GM18505 (cell line): ENCODE measurements around the gene TBC1D7.
A peak's percentile ranks its signal among the peaks of the same experiment; 100 is the strongest.

Source experiments
- ATAC-seq: cut with Tn5 transposase; IDR thresholded peaks from one replicate; pipeline ENCODE4 v1.9.1; 2021; ENCODE audit not compliant: unreplicated experiment
- POLR2A ChIP-seq: IDR thresholded peaks from 4 replicates; pipeline ENCODE4 v1.6.1; 2011; ENCODE audit warnings: borderline replicate concordance; ENCODE audit not compliant: insufficient read depth, insufficient read length; ENCODE audit errors: extremely low read depth

The TBC1D7 gene

DNA sequence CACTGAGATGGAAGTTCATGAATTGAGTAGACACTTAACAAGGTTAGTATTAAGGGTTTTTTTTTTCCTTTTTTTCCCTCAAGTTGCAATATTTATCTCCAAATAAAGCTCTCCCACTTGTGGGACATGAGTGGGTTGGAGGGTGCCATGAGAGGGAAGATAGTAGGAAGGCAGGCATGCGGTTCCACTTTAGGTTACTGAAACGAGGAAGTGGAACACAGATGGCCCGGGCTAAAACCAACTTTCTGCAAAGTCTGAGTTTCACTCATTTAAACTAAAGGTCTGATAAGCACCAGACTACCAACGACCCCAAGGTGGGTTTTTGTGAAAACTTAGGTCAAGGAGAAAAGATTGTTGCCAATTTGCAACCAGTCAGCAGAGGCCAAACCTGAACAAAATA lies 42.2 kb downstream of the TBC1D7 start:
- TF ChIP-seq POLR2A = no peak
- ATAC-seq = no peak

DNA sequence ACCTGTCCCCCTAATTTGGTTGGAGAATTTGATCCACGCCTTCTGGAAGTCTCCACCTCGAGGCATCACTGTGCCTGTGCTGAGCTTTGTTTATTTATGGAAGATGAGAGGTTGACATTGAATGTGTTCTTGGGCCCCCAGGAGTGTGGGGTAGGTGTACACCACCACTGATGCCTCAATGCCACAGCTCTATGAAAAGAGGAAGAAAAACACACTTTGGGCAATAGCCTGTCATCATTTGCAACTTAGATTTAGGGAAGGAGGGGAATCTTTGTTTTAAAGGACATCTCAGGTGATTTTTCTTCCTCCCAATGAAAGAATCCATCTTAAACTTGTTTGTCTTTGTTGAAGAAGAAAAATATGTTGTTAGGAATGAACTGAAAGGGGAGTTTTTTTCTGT lies 42.6 kb downstream of the TBC1D7 start:
- TF ChIP-seq POLR2A = no peak
- no peak for ATAC-seq

DNA sequence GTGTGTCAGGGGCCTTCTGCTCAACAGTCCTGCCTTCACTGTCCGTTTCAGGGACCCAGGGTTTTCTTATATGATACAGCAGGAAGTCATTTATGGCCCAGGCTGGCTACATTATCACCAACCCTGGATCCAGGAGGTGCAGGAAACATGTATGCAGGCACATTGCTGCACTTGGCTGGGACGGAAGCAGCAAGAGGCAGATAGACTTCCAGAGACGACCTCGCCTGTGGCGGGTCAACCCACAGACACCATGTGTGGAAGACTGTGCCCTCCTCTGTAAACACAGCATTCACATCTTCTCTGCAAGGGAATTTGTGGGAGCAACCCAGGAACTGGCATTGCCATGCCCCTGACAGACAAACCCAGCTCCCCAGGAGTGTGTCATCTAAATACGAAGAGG lies 43.7 kb downstream of the TBC1D7 start:
- TF ChIP-seq POLR2A = no peak

DNA sequence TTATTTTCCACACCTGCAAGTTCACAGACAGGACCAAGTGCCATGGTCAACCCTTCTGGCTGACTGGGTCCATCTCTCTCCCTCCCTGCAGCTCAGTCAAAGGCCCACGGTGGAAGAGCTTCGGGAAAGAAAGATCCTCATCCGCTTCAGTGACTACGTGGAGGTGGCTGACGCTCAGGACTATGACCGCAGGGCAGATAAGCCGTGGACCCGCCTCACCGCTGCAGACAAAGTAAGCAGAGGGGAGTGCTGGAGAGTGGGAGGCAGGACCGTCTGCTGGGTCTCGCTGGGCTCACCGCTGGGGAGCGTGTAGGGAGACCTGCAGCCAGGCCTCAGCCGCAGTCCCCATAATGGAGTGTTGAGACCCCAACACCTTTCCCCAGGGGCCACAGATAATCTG lies 45.0 kb downstream of the TBC1D7 start:
- no peak for TF ChIP-seq POLR2A
- ATAC-seq = no peak

More for the DNA sequence above, 43.7 kb downstream of the TBC1D7 start:
- no peak for ATAC-seq

DNA sequence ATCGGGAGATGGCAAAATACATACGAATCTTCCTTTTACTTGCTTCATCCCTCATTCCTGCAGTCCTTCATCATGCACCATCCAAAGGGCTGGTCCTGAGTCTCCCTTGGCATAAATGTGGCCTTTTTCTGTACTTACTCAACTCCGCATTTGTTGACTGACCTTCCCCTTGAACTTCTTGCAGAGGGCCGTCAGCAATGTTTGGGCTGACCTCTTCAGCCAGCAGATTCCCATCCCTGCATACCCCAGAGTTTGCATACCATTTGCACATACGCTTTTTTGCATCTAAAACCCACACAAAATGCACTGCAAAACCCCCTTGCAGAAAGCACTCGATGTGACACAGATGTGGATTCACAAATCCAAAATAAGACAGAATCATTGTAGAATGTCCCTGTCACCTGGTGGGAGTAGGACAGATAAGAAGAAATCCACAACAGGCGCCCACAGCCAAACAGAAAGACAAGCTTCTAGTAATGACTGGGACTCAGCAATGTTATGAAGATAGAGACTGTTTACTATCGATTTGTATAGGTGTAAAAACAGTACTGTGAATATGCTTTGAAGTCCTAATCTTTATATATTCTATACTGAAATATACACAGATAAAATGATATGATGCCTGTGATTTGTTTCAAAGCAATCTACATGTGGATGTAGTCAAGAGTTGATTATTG lies 45.8 kb downstream of the TBC1D7 start:
- ATAC-seq = no peak
- TF ChIP-seq POLR2A = no peak

DNA sequence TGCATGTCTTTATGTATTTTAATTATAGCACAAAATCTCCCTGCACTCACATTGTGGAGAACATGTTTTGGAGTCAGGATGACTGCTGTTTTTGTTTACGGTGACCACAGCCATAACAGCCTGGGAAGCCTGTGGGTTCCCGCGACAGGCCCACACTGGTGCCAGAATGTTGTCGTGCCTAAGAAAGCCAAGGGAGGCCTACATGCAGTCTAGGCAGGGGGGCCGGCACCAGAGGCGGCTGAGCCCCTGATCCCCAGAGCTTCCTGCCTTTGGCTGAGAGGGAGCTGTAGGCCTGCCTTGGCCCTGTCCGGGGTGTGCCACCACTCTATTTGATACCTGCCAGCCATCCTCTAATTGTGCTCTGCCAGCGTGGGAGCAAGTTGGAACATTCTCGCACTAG lies 46.7 kb downstream of the TBC1D7 start:
- TF ChIP-seq POLR2A = no peak
- no peak for ATAC-seq

DNA sequence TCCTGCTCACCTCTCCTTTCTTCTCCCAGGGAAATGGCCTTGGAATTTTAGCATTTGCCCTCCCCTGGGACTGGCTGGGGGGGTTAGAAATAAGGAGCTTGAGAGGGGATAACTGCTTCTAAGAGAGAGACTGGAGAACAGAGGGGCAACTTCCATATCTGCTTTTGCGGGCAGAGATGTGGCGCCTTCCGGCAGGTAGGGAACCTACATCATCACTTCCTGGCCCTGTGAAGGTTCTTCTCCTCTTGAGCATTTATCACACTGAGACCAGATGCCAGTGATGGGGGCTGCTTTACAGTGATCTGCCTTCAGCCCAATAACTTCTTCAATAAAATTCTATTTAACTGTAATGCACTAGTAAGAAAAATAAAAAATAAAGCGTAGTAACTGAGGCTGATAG lies 48.1 kb downstream of the TBC1D7 start:
- no peak for ATAC-seq
- TF ChIP-seq POLR2A = no peak

DNA sequence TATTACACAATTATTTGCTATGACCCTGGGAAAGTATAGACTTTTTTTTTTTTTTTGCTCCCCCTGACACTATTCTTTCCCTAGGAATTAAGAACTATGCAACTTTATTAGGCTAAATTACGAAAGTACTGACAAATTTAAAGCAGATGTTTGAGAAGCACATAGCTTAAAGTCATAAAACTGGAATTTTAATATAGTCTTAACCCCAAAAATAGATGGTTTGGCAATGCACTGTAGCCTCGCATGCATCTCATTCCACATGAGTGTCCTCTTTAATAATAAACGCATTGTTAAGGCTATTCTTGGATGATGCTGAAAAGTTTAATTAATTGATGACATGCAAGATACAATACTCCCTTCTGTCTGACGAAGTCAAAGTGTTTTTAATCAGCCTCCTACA lies 49.3 kb downstream of the TBC1D7 start:
- no peak for TF ChIP-seq POLR2A
- ATAC-seq = no peak

DNA sequence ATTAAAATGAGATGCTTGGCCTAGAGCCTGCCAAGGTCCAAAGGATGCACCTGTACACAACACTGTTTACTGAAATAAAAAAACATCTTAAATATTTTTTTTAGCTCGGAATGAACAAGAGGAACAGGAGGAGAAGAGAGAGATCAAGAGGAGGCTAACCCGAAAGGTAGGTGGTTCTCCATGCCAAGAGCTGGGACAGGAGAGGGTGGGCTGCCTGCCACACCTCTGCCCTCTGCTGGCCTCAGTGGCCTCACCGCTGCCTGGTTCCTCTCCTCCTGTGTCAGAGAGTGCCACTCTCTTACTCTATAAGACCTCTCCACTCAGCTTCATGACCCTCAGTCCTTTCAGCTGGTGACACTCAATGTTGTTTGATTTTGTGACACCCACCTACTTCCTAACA lies 50.2 kb downstream of the TBC1D7 start:
- no peak for TF ChIP-seq POLR2A
- ATAC-seq = no peak

DNA sequence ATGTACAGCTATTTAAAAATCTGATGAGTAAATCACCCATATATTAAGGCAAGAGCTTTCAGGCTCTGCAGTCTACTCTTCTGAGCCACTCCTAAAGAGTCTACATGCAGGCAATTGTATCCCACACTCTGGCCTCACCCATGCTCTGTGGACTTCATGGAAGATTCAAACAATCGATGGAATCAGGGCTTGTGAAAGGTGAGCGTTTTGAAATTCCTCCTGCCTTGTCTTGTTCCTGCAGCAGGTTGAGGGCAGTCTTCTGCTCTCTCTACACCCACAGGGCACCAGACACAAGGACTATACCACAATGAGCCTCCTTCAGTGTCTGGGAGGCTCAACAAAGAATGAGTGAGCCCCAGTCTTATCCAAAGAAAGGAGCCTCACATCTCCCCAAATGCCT lies 51.1 kb downstream of the TBC1D7 start:
- TF ChIP-seq POLR2A = no peak
- no peak for ATAC-seq

DNA sequence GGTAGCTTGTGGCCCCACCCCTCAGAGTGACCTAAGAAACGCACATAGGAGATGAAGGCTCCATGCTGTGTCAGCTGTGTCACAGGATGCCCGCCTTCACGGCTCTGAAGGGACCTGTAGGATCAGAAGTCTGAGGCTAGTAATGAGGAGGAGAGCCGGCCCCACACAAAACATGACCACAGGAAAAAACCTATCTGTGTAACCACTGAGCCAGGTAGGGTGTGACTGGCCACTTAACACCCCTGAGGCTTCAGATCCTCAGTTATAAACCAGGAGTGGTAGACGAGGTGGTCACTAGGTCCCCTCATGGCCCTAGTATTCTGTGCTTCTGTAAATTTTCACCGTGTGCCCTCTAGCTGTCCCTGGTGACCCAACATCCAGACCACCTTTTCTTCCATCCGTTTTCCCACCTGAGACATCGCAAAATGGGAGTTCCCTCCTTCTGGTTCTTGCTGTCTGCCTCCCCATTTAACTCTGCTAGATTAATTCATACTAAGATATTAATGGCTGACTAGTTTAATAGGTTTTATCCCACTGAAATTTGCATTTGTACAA lies 52.8 kb downstream of the TBC1D7 start:
- ATAC-seq = no peak
- no peak for TF ChIP-seq POLR2A

DNA sequence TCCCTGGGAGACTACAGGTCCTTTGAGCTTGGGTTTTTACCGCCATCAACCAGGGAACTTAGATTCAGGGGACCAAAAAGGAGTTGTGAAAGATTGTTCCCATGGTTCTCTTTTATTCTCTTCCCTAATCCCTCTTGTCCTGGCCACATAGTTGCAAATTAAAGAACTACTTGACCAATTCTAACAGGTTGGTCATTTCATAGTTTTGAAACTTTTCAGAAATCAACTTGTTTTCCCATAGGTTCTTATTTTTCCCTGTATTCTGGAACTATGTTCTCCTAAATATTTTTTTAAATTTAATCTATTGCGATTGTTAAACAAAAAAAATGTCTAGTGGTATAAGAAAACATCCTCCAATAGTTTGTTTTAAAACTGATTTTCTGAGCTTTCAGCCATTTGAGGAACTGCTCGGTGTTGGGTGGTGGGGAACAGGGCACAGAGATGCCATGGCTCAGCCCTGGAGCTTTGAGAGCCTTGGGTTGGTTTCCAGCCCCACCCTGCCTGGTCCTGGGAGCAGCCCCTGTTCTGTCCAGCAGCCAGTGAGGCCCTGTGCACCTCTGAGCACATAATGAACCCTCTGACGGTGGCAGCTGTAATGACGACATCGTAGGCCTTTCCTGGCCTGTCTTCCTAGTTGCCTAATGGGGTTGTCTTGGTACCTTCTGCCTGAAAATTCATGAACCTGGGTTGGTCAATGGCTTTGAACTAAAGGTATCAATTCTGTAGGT lies 53.5 kb downstream of the TBC1D7 start:
- TF ChIP-seq POLR2A = no peak
- ATAC-seq = no peak

DNA sequence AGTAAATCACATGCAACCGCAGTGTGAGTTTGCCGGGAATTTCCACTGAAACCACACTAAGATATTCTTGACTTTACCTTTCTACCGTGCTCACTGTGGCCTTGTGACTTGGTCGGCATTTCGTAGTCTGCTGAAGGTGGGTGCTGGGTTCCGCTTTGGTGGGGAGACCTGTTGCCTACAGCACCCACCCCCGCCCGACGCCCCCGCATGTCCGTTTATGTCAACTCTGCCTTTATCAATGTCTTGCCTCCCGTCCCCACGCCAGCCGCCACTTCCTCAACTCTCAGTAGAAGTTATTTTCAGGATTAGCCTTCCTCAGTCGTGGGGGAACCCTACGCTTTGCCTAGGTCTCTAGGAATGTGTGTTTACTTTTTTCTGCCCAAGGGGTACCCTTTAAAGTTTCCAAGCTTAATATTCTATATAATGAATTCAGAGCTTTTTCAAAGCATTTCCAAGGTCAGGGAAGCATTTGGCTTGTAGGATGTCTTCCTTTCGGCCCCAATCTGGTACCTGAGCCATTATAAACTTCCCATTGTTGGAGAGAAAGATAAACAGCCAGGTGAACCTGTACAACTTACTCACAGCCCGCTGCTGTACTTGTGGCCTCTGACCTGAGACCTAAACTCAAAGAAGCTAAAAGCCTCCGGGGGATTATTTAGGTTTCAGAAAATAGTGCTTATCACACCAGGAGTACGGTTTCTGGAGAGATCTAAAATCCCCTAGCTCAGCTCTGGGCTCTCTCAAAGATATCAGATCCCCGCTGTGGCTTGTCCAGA lies 54.2 kb downstream of the TBC1D7 start:
- TF ChIP-seq POLR2A = peak; percentile 45
- peak; percentile 53 for ATAC-seq
